B cell (primary cell): ENCODE results near the gene BEAN1. TPM values are rescaled to one million over a fixed set of nuclear protein-coding genes. Genes with fewer than 3 reads are reported as not detected.

Experiments
- ATAC-seq: fragments of 200-7000 bp; cut with Tn5 transposase; one replicate; pipeline ENCODE4 v1.10.0; 2021; ENCODE audit warnings: low read depth, mild to moderate bottlenecking, moderate number of reproducible peaks, moderate library complexity
- CTCF ChIA-PET: fragments of 350-600 bp; sonication (Branson Sonifier 250); formaldehyde crosslinking; loops from one replicate; lab custom pipeline; 2021; ENCODE audit warnings: antibody characterized with exemption, inconsistent platforms; lab: Charles Lee
- POLR2A ChIA-PET: fragments of 350-600 bp; sonication (Branson Sonifier 250); formaldehyde crosslinking; loops from one replicate; lab custom pipeline; 2021; ENCODE audit warnings: antibody characterized with exemption; lab: Charles Lee
- DNase-seq: peaks from one replicate; pipeline ENCODE4 v3.0.0; 2013
- H2AFZ ChIP-seq: 2 replicates; pipeline ENCODE4 v1.6.1; 2012; ENCODE audit warnings: mild to moderate bottlenecking, low read depth, low read length; ENCODE audit not compliant: insufficient read depth, poor library complexity, severe bottlenecking
- H3K27ac ChIP-seq, 2 donors: 1 replicate in 1 of 2; 2 replicates in 1 of 2; pipeline ENCODE4 v1.5.1; 2012 to 2013; ENCODE audit warnings: low read length in 2 of 2, mild to moderate bottlenecking in 2 of 2, moderate library complexity in 1 of 2
- H3K27me3 ChIP-seq, 4 experiments: fragments of 200-600 bp in 1 of 4; sonication (generic) in 1 of 4; replicated peaks in 1 of 4; 1 replicate in 2 of 4; 2 replicates in 2 of 4; pipeline versions ENCODE4 v1.6.1 to v1.7.0; 2013 to 2016; ENCODE audit warnings: low read length in 3 of 4, mild to moderate bottlenecking in 2 of 4, mixed read lengths in 1 of 4, moderate library complexity in 1 of 4; ENCODE audit not compliant: insufficient read depth in 4 of 4, control insufficient read depth in 3 of 4; ENCODE audit errors: control extremely low read depth in 1 of 4
- H3K36me3 ChIP-seq, 2 experiments: replicated peaks in 1 of 2; 1 replicate in 1 of 2; 2 replicates in 1 of 2; pipeline versions ENCODE4 v1.6.1 to v1.7.1; 2013; ENCODE audit warnings: low read length in 1 of 2; ENCODE audit not compliant: insufficient read depth in 2 of 2, control insufficient read depth in 1 of 2; ENCODE audit errors: control extremely low read depth in 1 of 2, extremely low read depth in 1 of 2
- H3K4me1 ChIP-seq, 2 donors: fragments of 200-600 bp in 1 of 2; sonication (generic) in 1 of 2; 1 replicate in 1 of 2; 2 replicates in 1 of 2; pipeline versions ENCODE4 v1.5.1 to v1.6.1; 2013 to 2017; ENCODE audit warnings: low read length in 2 of 2; ENCODE audit not compliant: control insufficient read depth in 2 of 2, insufficient read depth in 2 of 2
- H3K4me2 ChIP-seq: replicated peaks from 2 replicates; pipeline ENCODE3; 2012; ENCODE audit warnings: mild to moderate bottlenecking, low read depth, low read length; ENCODE audit not compliant: poor library complexity, severe bottlenecking
- H3K4me3 ChIP-seq, 5 experiments: fragments of 200-600 bp in 1 of 5; sonication (generic) in 1 of 5; 1 replicate in 3 of 5; 2 replicates in 2 of 5; pipeline versions ENCODE4 v1.5.1 to v1.7.0; 2011 to 2016; ENCODE audit warnings: low read length in 4 of 5, mild to moderate bottlenecking in 4 of 5, low read depth in 2 of 5, control low read depth in 1 of 5, moderate library complexity in 1 of 5; ENCODE audit not compliant: insufficient read depth in 1 of 5; ENCODE audit errors: control extremely low read depth in 1 of 5, extremely low read depth in 1 of 5
- H3K79me2 ChIP-seq: fragments of 200-600 bp; sonication (generic); one replicate; pipeline ENCODE4 v1.6.0; 2016; ENCODE audit warnings: low read length; ENCODE audit not compliant: control insufficient read depth, insufficient read depth
- H3K9ac ChIP-seq: fragments of 200-600 bp; sonication (generic); 2 replicates; pipeline ENCODE4 v1.6.1; 2017; ENCODE audit warnings: mild to moderate bottlenecking, low read length, moderate library complexity
- H3K9me3 ChIP-seq, 3 donors: one replicate each; pipeline versions ENCODE4 v1.6.1 to v1.7.1; 2013; ENCODE audit warnings: low read length in 2 of 3; ENCODE audit not compliant: control insufficient read depth in 2 of 3, insufficient read depth in 1 of 3; ENCODE audit errors: control extremely low read depth in 1 of 3
- H4K20me1 ChIP-seq: 2 replicates; pipeline ENCODE4 v1.6.0; 2012; ENCODE audit warnings: mild to moderate bottlenecking, low read length; ENCODE audit not compliant: insufficient read depth, control insufficient read depth, poor library complexity, severe bottlenecking
- H3K27ac Mint-ChIP-seq: one replicate; pipeline ENCODE4 v1.8.0; 2021; ENCODE audit warnings: mixed read lengths
- H3K27me3 Mint-ChIP-seq: one replicate; pipeline ENCODE4 v1.8.0; 2021; ENCODE audit warnings: mixed read lengths
- H3K4me1 Mint-ChIP-seq: one replicate; pipeline ENCODE4 v1.8.0; 2021; ENCODE audit warnings: mixed read lengths
- H3K4me3 Mint-ChIP-seq: one replicate; pipeline ENCODE4 v1.8.0; 2021; ENCODE audit warnings: mixed read lengths
- H3K9me3 Mint-ChIP-seq: one replicate; pipeline ENCODE4 v1.8.0; 2022; ENCODE audit warnings: mixed read lengths; ENCODE audit not compliant: insufficient read depth
- EZH2 ChIP-seq: IDR thresholded peaks from 2 replicates; pipeline ENCODE4 v1.6.1; 2012; ENCODE audit warnings: borderline replicate concordance, low read depth, mild to moderate bottlenecking, moderate library complexity, low read length; ENCODE audit not compliant: insufficient read depth, poor library complexity, severe bottlenecking
- WGBS: methylation state at CpG from one replicate; pipeline ENCODE4 v1.1.5; 2013; ENCODE audit warnings: missing lambda C conversion rate; ENCODE audit not compliant: insufficient coverage; 5-methylcytosine and 5-hydroxymethylcytosine counted together
- intact Hi-C: fragments of 100-400 bp; cut with micrococcal nuclease; formaldehyde crosslinking; loops from one replicate; pipeline ENCODE4 v1.10.0; 2022
- polyA plus RNA-seq: library from polyadenylated mRNA; depleted of rRNA; stranded (reverse); fragments of >200 nt; gene quantifications from 2 replicates; pipeline ENCODE4 v1.2.3, GENCODE V29; 2012
- total RNA-seq, 2 donors: library from RNA; stranded (reverse); fragments of 120-200 nt in 1 of 2; gene quantifications; 1 replicate in 1 of 2; 2 replicates in 1 of 2; pipeline versions ENCODE4 v1.2.3 to v1.2.4, GENCODE V29; 2013 to 2022
- TF ChIP-seq, protein P1 (sequence below): fragments of 200-600 bp; IDR thresholded peaks from one replicate; pipeline ENCODE4 v1.8.0; 2022; ENCODE audit warnings: antibody characterized with exemption, mild to moderate bottlenecking

BEAN1 gene
- total and polyA plus RNA-seq, 2 donors (not counting 1 experiment from before 2014, with no cell fraction given), result not detected

DNA sequence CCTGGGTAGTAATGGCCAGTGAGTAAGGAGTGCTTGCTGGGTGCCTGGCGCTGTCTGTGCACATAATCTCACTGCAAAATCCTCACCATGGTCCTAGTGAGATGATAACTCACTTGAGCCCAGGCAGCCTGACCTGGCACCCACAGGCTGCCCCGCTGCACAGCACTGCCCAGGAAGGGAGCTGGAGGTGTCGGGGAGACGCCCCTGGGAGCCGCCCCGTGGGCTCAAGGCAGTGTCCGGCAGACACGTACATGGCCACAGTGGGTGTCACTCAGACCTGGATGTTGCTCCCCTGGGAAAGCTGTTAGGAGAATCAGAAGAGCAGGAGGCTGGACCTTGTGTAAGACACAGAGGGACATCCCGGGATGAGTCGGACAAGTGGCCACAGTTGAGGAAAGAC lies 44.2 kb downstream of the BEAN1 start:
- CTCF ChIA-PET, result no interaction called here
- 95% methylated on average over 10 of the region's 10 CpGs for WGBS

DNA sequence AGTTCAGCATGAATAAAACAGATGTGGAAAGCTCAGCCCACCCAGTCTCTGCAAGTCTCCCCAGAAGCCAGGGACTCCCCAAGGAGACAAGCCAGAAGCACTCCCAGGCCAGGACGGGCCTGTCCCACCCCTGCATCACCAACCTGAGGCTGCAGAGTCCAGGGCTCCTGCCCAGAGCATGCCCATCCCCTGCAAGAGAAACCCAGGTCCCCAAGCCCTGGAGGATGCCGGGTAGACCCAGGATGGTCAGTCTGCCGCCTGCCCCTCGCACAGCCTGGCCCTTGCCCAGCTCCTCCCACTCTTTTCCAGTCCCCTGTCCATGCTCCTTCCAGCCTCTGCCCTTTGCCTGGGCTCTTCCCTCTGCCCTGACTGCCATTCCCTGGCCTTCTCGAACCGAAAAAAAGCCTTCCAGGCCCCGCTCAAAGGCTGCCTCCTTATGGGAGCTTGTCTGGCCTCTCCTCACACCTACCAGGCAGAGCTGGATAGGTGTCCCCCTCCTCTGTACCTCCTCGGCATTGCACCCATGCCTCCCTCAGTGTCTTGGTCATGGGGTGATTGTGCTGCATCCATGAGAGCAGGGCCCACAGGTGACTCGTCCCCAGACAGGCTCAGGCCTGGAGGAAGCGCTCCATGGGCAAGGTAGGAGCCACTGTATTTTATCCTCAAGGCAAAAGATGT lies 44.8 kb downstream of the BEAN1 start:
- peaks cover 0 to under 1% (median 0%) of the 10 kb centered on the region in 3 donors for H3K9me3 ChIP-seq
- H3K4me3 ChIP-seq, result no peak overlapping the region
- intact Hi-C loops, result no loop called here
- H3K4me1 Mint-ChIP-seq, result peaks cover 14% of the 10 kb centered on the region
- H2AFZ ChIP-seq, result no peak overlapping the region
- ATAC-seq (no peak), DNase-seq (no peak)
- WGBS, result 93% methylated on average over 10 of the region's 10 CpGs
- no peak overlapping the region for H3K9ac ChIP-seq
- H3K27ac ChIP-seq, result no peak overlapping the region
- no peak overlapping the region for H3K4me2 ChIP-seq
- no peak overlapping the region for H3K4me3 Mint-ChIP-seq
- TF ChIP-seq EZH2, result no peak
- TF ChIP-seq, protein P1, sequence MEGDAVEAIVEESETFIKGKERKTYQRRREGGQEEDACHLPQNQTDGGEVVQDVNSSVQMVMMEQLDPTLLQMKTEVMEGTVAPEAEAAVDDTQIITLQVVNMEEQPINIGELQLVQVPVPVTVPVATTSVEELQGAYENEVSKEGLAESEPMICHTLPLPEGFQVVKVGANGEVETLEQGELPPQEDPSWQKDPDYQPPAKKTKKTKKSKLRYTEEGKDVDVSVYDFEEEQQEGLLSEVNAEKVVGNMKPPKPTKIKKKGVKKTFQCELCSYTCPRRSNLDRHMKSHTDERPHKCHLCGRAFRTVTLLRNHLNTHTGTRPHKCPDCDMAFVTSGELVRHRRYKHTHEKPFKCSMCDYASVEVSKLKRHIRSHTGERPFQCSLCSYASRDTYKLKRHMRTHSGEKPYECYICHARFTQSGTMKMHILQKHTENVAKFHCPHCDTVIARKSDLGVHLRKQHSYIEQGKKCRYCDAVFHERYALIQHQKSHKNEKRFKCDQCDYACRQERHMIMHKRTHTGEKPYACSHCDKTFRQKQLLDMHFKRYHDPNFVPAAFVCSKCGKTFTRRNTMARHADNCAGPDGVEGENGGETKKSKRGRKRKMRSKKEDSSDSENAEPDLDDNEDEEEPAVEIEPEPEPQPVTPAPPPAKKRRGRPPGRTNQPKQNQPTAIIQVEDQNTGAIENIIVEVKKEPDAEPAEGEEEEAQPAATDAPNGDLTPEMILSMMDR, result no peak
- ChIA-PET CTCF (no interaction called here), POLR2A (no interaction called here)
- peaks cover 39% of the 10 kb centered on the region for H3K27me3 Mint-ChIP-seq
- H3K27me3 ChIP-seq, result peaks cover 0 to 24% (median 6%) of the 10 kb centered on the region in 4 experiments
- H3K9me3 Mint-ChIP-seq, result no peaks in the 10 kb centered on the region
- H3K36me3 ChIP-seq, result no peaks in the 10 kb centered on the region
- no peaks in the 10 kb centered on the region for H4K20me1 ChIP-seq
- no peaks in the 10 kb centered on the region for H3K79me2 ChIP-seq
- no peak overlapping the region for H3K27ac Mint-ChIP-seq
- H3K4me1 ChIP-seq, result peaks cover 9 to 12% of the 10 kb centered on the region in 2 donors

More for the DNA sequence above, 44.2 kb downstream of the BEAN1 start:
- DNase-seq (no peak), ATAC-seq (no peak)
- Mint-ChIP-seq H3K9me3 (no peaks in the 10 kb centered on the region), H3K4me1 (peaks cover 14% of the 10 kb centered on the region), H3K27ac (no peak overlapping the region), H3K4me3 (no peak overlapping the region), H3K27me3 (peaks cover 45% of the 10 kb centered on the region)
- no peaks in the 10 kb centered on the region for H4K20me1 ChIP-seq
- POLR2A ChIA-PET, result no interaction called here
- TF ChIP-seq, protein P1, result no peak
- TF ChIP-seq EZH2, result no peak
- no peak overlapping the region for H3K27ac ChIP-seq
- intact Hi-C loops, result no loop called here
- H2AFZ ChIP-seq, result no peak overlapping the region
- no peaks in the 10 kb centered on the region for H3K79me2 ChIP-seq
- H3K27me3 ChIP-seq, result peaks cover 0 to 26% (median 6%) of the 10 kb centered on the region in 4 experiments
- H3K4me1 ChIP-seq, result peaks cover 9 to 12% of the 10 kb centered on the region in 2 donors
- peaks cover 0 to 5% (median under 1%) of the 10 kb centered on the region in 3 donors for H3K9me3 ChIP-seq
- no peak overlapping the region for H3K4me3 ChIP-seq
- no peak overlapping the region for H3K4me2 ChIP-seq
- H3K36me3 ChIP-seq, result no peaks in the 10 kb centered on the region
- H3K9ac ChIP-seq, result no peak overlapping the region
